Stimulated activated effector memory CD8-positive, alpha-beta T cell treated with anti-CD3 and anti-CD28 coated beads, Interleukin-12 subunit alpha, Interleukin-12 subunit beta, amount 100 ng/mL, for 72 hours (primary cell): Measurements from ENCODE around the gene UCP2.
"Not testable (repeated sequence)": the region's sequence is repeated elsewhere in the genome, so short reads cannot be mapped to it uniquely, and the experiment has no call there.

Source experiments
- ATAC-seq: fragments of 150-1000 bp; cut with Tn5 transposase; 2 replicates; pipeline ENCODE4 v1.10.0; 2021
- DNase-seq, 2 donors: peaks; one replicate each; pipeline ENCODE4 v3.0.0; 2021 to 2022; ENCODE audit warnings: low spot score in 2 of 2
- H3K27ac Mint-ChIP-seq: one replicate; pipeline ENCODE4 v1.8.0; 2022; ENCODE audit warnings: mild to moderate bottlenecking, mixed read lengths
- H3K36me3 Mint-ChIP-seq: one replicate; pipeline ENCODE4 v1.8.0; 2022; ENCODE audit warnings: mild to moderate bottlenecking, mixed read lengths
- H3K4me1 Mint-ChIP-seq: one replicate; pipeline ENCODE4 v1.8.0; 2022; ENCODE audit warnings: mixed read lengths
- H3K4me3 Mint-ChIP-seq: one replicate; pipeline ENCODE4 v1.8.0; 2022; ENCODE audit warnings: mild to moderate bottlenecking, mixed read lengths
- H3K9me3 Mint-ChIP-seq: one replicate; pipeline ENCODE4 v1.8.0; 2022; ENCODE audit warnings: mixed read lengths

The UCP2 gene

GRCh38 chr11:73985661-73986060, 3.0 kb upstream of the UCP2 start:
- peaks cover 27% of the 10 kb centered on the region for H3K36me3 Mint-ChIP-seq
- H3K27ac Mint-ChIP-seq, H3K9me3 Mint-ChIP-seq, H3K4me3 Mint-ChIP-seq, ATAC-seq, DNase-seq: not testable (repeated sequence)
- peaks cover 31% of the 10 kb centered on the region for H3K4me1 Mint-ChIP-seq

GRCh38 chr11:73983741-73984538, 1.3 kb upstream of the UCP2 start:
- ATAC-seq (no peak), DNase-seq (no peak)
- Mint-ChIP-seq H3K4me1 (peaks cover 47% of the 10 kb centered on the region), H3K9me3 (no peaks in the 10 kb centered on the region), H3K4me3 (peak overlapping the region; percentile 99), H3K36me3 (peaks cover 44% of the 10 kb centered on the region), H3K27ac (peak overlapping the region; percentile 98)

GRCh38 chr11:73982990-73983740, 522 bp upstream of the UCP2 start:
- peaks cover 55% of the 10 kb centered on the region for H3K4me1 Mint-ChIP-seq
- peak overlapping the region; percentile 98 for H3K27ac Mint-ChIP-seq
- H3K9me3 Mint-ChIP-seq: no peaks in the 10 kb centered on the region
- H3K4me3 Mint-ChIP-seq: peak overlapping the region; percentile 99
- ATAC-seq (peak; percentile 89), DNase-seq (peak; percentile 80 to 96)
- H3K36me3 Mint-ChIP-seq: peaks cover 52% of the 10 kb centered on the region

GRCh38 chr11:73981051-73981805, 1.4 kb downstream of the UCP2 start:
- Mint-ChIP-seq H3K4me1 (peaks cover 75% of the 10 kb centered on the region), H3K36me3 (peaks cover 71% of the 10 kb centered on the region)
- ATAC-seq: no peak

GRCh38 chr11:73980001-73980961, 2.4 kb downstream of the UCP2 start:
- H3K36me3 Mint-ChIP-seq: peaks cover 81% of the 10 kb centered on the region
- peak overlapping the region; percentile 99 for H3K4me3 Mint-ChIP-seq
- ATAC-seq: peak; percentile 49
- no peaks in the 10 kb centered on the region for H3K9me3 Mint-ChIP-seq
- peaks cover 79% of the 10 kb centered on the region for H3K4me1 Mint-ChIP-seq
- DNase-seq: peak; percentile 37 to 76
- H3K27ac Mint-ChIP-seq: peak overlapping the region; percentile 98

More at GRCh38 chr11:73981051-73981805, 1.4 kb downstream of the UCP2 start:
- DNase-seq: peak in 1 of 2 donors; percentile 60
- peak overlapping the region; percentile 98 for H3K27ac Mint-ChIP-seq
- peak overlapping the region; percentile 99 for H3K4me3 Mint-ChIP-seq
- no peaks in the 10 kb centered on the region for H3K9me3 Mint-ChIP-seq

- H3K27ac Mint-ChIP-seq: peak overlapping the region; percentile 98
- H3K4me3 Mint-ChIP-seq: peak overlapping the region; percentile 99
- ATAC-seq: no peak
- peaks cover 89% of the 10 kb centered on the region for H3K4me1 Mint-ChIP-seq
- peaks cover 97% of the 10 kb centered on the region for H3K36me3 Mint-ChIP-seq
- no peaks in the 10 kb centered on the region for H3K9me3 Mint-ChIP-seq
- no peak for DNase-seq
Measured at GRCh38 chr11:73978576-73979086, 4.0 kb downstream of the UCP2 start.

GRCh38 chr11:73977856-73978519, 4.7 kb downstream of the UCP2 start:
- no peaks in the 10 kb centered on the region for H3K9me3 Mint-ChIP-seq
- DNase-seq (no peak), ATAC-seq (no peak)
- H3K4me1 Mint-ChIP-seq: peaks cover 89% of the 10 kb centered on the region
- H3K4me3 Mint-ChIP-seq: peak overlapping the region; percentile 99
- peak overlapping the region; percentile 98 for H3K27ac Mint-ChIP-seq
- peaks cover 100% of the 10 kb centered on the region for H3K36me3 Mint-ChIP-seq

GRCh38 chr11:73976451-73977151, 6.0 kb downstream of the UCP2 start:
- H3K4me1 Mint-ChIP-seq: peaks cover 98% of the 10 kb centered on the region

GRCh38 chr11:73975479-73975757, 7.2 kb downstream of the UCP2 start:
- H3K9me3 Mint-ChIP-seq: no peaks in the 10 kb centered on the region
- peak overlapping the region; percentile 99 for H3K4me3 Mint-ChIP-seq
- DNase-seq: peak in 1 of 2 donors; percentile 48
- peak overlapping the region; percentile 98 for H3K27ac Mint-ChIP-seq
- peaks cover 98% of the 10 kb centered on the region for H3K4me1 Mint-ChIP-seq
- ATAC-seq: no peak
- peaks cover 92% of the 10 kb centered on the region for H3K36me3 Mint-ChIP-seq

More at GRCh38 chr11:73976451-73977151, 6.0 kb downstream of the UCP2 start:
- H3K4me3 Mint-ChIP-seq: peak overlapping the region; percentile 99
- DNase-seq (no peak), ATAC-seq (no peak)
- no peaks in the 10 kb centered on the region for H3K9me3 Mint-ChIP-seq
- H3K36me3 Mint-ChIP-seq: peaks cover 98% of the 10 kb centered on the region
- peak overlapping the region; percentile 98 for H3K27ac Mint-ChIP-seq

- Mint-ChIP-seq H3K4me1 (peaks cover 98% of the 10 kb centered on the region), H3K4me3 (peak overlapping the region; percentile 99), H3K9me3 (no peaks in the 10 kb centered on the region), H3K36me3 (peaks cover 91% of the 10 kb centered on the region), H3K27ac (peak overlapping the region; percentile 98)
- ATAC-seq (no peak), DNase-seq (no peak)
Measured at GRCh38 chr11:73974604-73975478, 7.8 kb downstream of the UCP2 start.

- Mint-ChIP-seq H3K27ac (peak overlapping the region; percentile 98), H3K4me1 (peaks cover 96% of the 10 kb centered on the region), H3K9me3 (no peaks in the 10 kb centered on the region), H3K4me3 (peak overlapping the region; percentile 99), H3K36me3 (peaks cover 79% of the 10 kb centered on the region)
- ATAC-seq: no peak
- no peak for DNase-seq
Measured at GRCh38 chr11:73972620-73973449, 9.8 kb downstream of the UCP2 start.

- peak overlapping the region; percentile 98 for H3K27ac Mint-ChIP-seq
- no peaks in the 10 kb centered on the region for H3K9me3 Mint-ChIP-seq
- ATAC-seq (no peak), DNase-seq (no peak)
- peaks cover 89% of the 10 kb centered on the region for H3K4me1 Mint-ChIP-seq
- peaks cover 78% of the 10 kb centered on the region for H3K36me3 Mint-ChIP-seq
- no peak overlapping the region for H3K4me3 Mint-ChIP-seq
Measured at GRCh38 chr11:73972187-73972586, 10.5 kb downstream of the UCP2 start.
